Measurements from ENCODE around the gene HOXA10.

The HOXA10 gene

DNA sequence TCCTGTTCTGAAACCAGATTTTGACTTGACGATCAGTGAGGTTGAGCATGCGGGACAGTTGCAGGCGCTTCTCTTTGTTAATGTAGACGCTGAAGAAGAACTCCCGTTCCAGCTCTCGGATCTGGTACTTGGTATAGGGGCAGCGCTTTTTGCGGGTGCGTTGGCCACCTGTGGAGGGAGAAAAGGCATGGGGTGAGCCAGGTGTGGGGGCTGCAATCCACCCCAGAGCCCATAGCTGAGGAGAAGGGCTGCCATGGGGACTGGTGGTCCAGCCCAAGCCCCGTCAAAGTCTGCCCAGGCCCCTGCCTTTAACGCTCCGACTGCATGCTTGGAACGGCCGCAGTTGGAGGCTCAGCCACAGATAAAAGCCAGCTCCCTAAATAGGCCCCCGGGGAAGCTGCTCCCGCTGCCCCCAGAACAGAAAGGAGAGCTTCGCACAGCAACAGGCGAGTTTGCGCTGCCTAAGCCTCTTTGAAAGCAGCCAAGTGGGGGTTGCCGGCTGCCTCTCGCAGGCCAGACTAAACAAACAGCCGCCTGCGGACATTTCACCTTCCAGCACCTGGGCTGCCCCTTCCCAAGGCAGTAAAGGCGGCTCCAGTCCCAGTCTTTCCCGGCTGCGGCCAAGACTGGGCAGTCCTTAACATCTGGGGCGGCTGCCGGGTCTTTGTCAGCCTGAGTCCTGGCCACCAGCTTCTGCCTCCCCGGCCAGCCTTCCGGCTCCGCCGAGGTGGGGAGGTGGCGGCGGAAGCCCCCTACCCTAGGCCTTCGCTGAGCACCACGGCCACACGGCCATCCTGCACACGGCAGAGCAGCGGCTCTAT lies 9.0 kb upstream of the HOXA10 start:
- Histone ChIP-seq H3K27ac (ENCODE audit: low read length) (no peak overlapping the region), H4K20me1 (ENCODE audit: insufficient read depth, low read length) (no peaks in the 10 kb centered on the region), H3K27me3 (replicated peaks; ENCODE audit: insufficient read depth, low read length) (peaks cover 77% of the 10 kb centered on the region), H3K4me1 (ENCODE audit: low read length) (no peaks in the 10 kb centered on the region), H2AFZ (ENCODE audit: low read length) (no peak overlapping the region), H3K4me2 (ENCODE audit: low read depth, low read length) (no peak overlapping the region), H3K9me3 (replicated peaks; ENCODE audit: insufficient read depth, low read length) (no peaks in the 10 kb centered on the region), H3K36me3 (replicated peaks; ENCODE audit: insufficient read depth, low read length) (no peaks in the 10 kb centered on the region), H3K9ac (ENCODE audit: low read length) (no peak overlapping the region), H3K4me3 (ENCODE audit: low read length) (no peak overlapping the region), H3K9me2 (replicated peaks; ENCODE audit: insufficient read depth, low read length) (no peaks in the 10 kb centered on the region), H3F3A (ENCODE audit: insufficient read depth, low read length) (no peaks in the 10 kb centered on the region), H3K79me2 (ENCODE audit: low read length) (no peaks in the 10 kb centered on the region)
- DNase-seq: no peak
- TF ChIP-seq, protein P1, sequence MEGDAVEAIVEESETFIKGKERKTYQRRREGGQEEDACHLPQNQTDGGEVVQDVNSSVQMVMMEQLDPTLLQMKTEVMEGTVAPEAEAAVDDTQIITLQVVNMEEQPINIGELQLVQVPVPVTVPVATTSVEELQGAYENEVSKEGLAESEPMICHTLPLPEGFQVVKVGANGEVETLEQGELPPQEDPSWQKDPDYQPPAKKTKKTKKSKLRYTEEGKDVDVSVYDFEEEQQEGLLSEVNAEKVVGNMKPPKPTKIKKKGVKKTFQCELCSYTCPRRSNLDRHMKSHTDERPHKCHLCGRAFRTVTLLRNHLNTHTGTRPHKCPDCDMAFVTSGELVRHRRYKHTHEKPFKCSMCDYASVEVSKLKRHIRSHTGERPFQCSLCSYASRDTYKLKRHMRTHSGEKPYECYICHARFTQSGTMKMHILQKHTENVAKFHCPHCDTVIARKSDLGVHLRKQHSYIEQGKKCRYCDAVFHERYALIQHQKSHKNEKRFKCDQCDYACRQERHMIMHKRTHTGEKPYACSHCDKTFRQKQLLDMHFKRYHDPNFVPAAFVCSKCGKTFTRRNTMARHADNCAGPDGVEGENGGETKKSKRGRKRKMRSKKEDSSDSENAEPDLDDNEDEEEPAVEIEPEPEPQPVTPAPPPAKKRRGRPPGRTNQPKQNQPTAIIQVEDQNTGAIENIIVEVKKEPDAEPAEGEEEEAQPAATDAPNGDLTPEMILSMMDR (IDR thresholded peaks at IDR 0.05; ENCODE audit: low read length): no peak
- TF ChIP-seq EZH2 (optimal IDR thresholded peaks at IDR 0.05; ENCODE audit: low read depth, low read length) (no peak), EZH2phosphoT487 (IDR thresholded peaks at IDR 0.05; ENCODE audit: low read length) (no peak)

DNA sequence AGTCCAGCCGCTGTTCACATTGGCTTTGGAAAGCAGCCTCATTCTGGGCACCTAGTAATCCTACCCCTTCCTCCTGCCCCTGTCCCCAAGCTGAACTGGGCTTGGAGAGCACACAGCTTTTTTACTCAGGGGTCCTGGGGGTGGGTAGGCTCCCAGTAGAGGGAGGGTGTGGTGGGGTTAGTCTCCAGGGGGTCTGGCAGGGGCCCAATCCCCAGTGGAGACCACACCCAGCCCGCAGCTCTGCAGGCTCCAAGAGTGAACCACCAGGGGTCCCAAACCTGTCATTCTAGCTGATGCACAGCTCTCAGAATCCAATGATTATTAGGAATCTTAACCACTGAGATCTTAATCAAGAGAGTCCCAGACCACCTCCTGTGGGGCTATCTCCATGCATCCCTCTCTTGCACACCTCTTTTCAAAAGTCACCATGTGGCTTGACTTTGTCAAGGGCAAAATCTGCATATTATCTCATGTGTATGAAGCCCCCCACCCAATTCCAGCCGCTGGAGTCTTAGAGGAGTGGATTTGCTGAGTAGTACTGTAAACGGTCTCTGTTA lies 8.2 kb upstream of the HOXA10 start:
- H3K9me3 ChIP-seq (replicated peaks; ENCODE audit: insufficient read depth, low read length): no peaks in the 10 kb centered on the region

DNA sequence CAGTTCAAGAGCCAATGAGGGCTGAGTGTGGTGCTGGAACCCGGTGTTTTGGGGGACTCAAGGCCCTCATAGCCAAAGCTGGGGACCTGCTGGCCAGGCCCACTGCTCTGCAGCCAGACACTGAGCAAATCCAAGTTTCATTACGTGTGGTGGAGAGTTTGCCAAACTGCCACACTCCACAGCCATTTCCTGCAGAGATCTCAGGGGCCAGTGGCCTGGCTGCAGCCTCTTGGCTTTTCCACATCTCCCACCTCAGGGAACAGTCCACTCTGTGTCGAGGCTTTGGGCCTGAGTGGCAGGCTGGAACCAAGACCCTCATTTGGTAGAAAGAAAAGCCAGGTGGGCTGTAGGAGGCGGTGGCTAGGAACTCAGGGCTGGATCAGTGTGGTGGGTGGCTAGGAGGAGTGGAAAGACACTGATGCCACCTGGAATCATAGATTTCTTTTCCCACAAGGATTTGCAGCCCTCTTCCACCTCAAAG lies 7.7 kb upstream of the HOXA10 start:
- peaks cover 66% of the 10 kb centered on the region for H3K27me3 ChIP-seq (replicated peaks; ENCODE audit: insufficient read depth, low read length)
- no peak overlapping the region for H3K4me2 ChIP-seq (ENCODE audit: low read depth, low read length)
- H3K4me3 ChIP-seq (ENCODE audit: low read length): no peak overlapping the region
- TF ChIP-seq, protein P1 (IDR thresholded peaks at IDR 0.05; ENCODE audit: low read length): no peak
- TF ChIP-seq EZH2 (optimal IDR thresholded peaks at IDR 0.05; ENCODE audit: low read depth, low read length) (no peak), EZH2phosphoT487 (IDR thresholded peaks at IDR 0.05; ENCODE audit: low read length) (no peak)
- H3K4me1 ChIP-seq (ENCODE audit: low read length): no peaks in the 10 kb centered on the region
- no peak overlapping the region for H3K9ac ChIP-seq (ENCODE audit: low read length)
- no peaks in the 10 kb centered on the region for H3F3A ChIP-seq (ENCODE audit: insufficient read depth, low read length)
- H3K9me3 ChIP-seq (replicated peaks; ENCODE audit: insufficient read depth, low read length): no peaks in the 10 kb centered on the region
- no peaks in the 10 kb centered on the region for H4K20me1 ChIP-seq (ENCODE audit: insufficient read depth, low read length)
- no peaks in the 10 kb centered on the region for H3K79me2 ChIP-seq (ENCODE audit: low read length)
- no peaks in the 10 kb centered on the region for H3K36me3 ChIP-seq (replicated peaks; ENCODE audit: insufficient read depth, low read length)
- H3K27ac ChIP-seq (ENCODE audit: low read length): no peak overlapping the region
- DNase-seq: no peak
- no peak overlapping the region for H2AFZ ChIP-seq (ENCODE audit: low read length)
- no peaks in the 10 kb centered on the region for H3K9me2 ChIP-seq (replicated peaks; ENCODE audit: insufficient read depth, low read length)

More for the DNA sequence above, 8.2 kb upstream of the HOXA10 start:
- H3K27ac ChIP-seq (ENCODE audit: low read length): no peak overlapping the region
- TF ChIP-seq EZH2 (optimal IDR thresholded peaks at IDR 0.05; ENCODE audit: low read depth, low read length) (no peak), EZH2phosphoT487 (IDR thresholded peaks at IDR 0.05; ENCODE audit: low read length) (no peak)
- TF ChIP-seq, protein P1 (IDR thresholded peaks at IDR 0.05; ENCODE audit: low read length): no peak
- no peaks in the 10 kb centered on the region for H3K4me1 ChIP-seq (ENCODE audit: low read length)
- no peaks in the 10 kb centered on the region for H3K79me2 ChIP-seq (ENCODE audit: low read length)
- no peak for DNase-seq
- no peak overlapping the region for H3K4me3 ChIP-seq (ENCODE audit: low read length)
- no peaks in the 10 kb centered on the region for H3K9me2 ChIP-seq (replicated peaks; ENCODE audit: insufficient read depth, low read length)
- no peak overlapping the region for H2AFZ ChIP-seq (ENCODE audit: low read length)
- no peak overlapping the region for H3K9ac ChIP-seq (ENCODE audit: low read length)
- H4K20me1 ChIP-seq (ENCODE audit: insufficient read depth, low read length): no peaks in the 10 kb centered on the region
- H3K4me2 ChIP-seq (ENCODE audit: low read depth, low read length): no peak overlapping the region
- peaks cover 72% of the 10 kb centered on the region for H3K27me3 ChIP-seq (replicated peaks; ENCODE audit: insufficient read depth, low read length)
- H3K36me3 ChIP-seq (replicated peaks; ENCODE audit: insufficient read depth, low read length): no peaks in the 10 kb centered on the region
- no peaks in the 10 kb centered on the region for H3F3A ChIP-seq (ENCODE audit: insufficient read depth, low read length)

Data from MM.1S (cell line).